ENCODE measurements around the gene MCOLN2. TPM values are rescaled to one million over a fixed set of nuclear protein-coding genes. Genes with fewer than 3 reads are reported as not detected.
"Not testable (repeated sequence)": the region's sequence is repeated elsewhere in the genome, so short reads cannot be mapped to it uniquely, and the experiment has no call there.

Gene MCOLN2
- total RNA-seq, 1 donor from 2014 or later, result 0.96 TPM

DNA sequence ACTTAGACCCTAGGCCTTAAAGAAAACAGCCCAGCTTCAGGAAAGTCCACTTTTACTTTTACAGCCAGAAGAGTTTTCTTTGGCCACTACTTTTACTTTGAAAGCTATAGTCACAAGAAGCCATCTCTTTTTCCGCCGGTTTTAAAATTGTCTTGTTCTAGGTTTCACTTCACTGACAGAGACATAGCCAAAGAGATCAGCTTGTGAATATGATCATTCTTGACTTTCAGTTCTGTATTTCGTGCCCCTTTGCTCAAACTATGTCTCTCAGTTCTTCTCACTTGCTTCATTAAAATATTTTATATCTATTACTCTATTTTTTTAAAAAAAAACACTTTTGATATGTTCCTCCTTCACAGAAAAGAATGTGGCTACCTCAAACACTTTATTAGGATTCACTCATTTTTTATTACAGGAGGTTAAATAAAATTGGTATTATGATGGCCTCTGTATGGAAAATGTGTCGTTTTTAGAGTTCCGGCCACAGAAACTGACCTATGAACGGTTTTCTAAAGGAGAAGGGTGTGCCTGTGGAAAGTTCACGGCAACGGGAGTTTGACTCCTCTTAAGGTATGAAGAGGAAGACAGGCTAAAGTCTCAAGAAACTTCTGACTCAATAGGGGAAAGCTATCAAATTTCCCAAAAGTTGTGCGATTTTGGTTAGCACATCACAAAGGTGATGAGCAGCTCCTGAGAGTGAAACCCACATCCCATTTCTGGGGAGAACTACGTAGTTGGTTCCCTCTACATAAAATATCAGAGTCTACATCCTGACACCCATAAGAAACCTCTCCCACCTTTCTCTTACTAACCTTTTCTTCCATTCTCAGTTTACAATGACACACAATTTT, 1.2 kb downstream of the MCOLN2 start:
- TF ChIP-seq, protein P1, sequence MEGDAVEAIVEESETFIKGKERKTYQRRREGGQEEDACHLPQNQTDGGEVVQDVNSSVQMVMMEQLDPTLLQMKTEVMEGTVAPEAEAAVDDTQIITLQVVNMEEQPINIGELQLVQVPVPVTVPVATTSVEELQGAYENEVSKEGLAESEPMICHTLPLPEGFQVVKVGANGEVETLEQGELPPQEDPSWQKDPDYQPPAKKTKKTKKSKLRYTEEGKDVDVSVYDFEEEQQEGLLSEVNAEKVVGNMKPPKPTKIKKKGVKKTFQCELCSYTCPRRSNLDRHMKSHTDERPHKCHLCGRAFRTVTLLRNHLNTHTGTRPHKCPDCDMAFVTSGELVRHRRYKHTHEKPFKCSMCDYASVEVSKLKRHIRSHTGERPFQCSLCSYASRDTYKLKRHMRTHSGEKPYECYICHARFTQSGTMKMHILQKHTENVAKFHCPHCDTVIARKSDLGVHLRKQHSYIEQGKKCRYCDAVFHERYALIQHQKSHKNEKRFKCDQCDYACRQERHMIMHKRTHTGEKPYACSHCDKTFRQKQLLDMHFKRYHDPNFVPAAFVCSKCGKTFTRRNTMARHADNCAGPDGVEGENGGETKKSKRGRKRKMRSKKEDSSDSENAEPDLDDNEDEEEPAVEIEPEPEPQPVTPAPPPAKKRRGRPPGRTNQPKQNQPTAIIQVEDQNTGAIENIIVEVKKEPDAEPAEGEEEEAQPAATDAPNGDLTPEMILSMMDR (IDR thresholded peaks at IDR 0.05; ENCODE audit: unreplicated experiment), result no peak
- peaks cover 8% of the 10 kb centered on the region for H3K4me1 Mint-ChIP-seq
- peak overlapping the region; percentile 18 for H3K4me3 Mint-ChIP-seq

DNA sequence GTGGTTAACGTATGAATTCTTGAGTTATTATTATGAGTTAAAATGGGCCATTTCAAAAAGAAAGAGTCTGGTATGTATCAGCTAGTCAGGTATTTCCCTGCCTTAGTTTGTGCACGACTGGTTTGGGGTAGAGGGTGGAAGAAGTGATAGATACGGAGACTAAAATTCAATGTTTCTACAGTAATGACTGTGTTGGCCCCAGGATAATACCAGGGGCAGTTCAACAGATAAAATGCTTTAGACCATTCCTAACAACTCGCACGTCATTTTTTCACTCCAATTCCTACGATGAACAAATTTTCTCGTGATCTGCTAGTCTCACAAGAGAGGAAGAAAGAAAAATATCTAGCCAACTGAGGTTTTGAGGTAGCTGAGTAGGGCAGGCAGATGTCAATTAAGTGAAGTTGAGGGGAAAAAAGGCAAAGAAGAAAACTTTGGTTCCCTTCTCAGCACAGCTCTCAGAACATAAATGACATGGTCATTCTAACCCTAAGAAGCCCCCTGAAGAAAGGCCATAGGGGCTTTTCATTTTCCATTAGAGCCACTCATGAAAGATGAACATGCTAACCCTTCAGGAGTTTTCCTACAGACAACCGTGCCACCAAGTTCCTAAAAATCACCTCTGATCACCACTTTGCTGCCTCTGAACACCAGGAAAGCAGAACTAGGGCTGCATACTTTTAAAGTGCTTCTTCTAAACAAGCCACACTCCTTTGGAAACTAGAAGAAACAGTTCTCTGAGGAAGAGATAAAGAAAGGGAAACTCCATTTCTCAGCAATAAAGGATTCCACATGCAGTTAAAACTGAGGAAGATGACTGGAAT, 5.6 kb downstream of the MCOLN2 start:
- Mint-ChIP-seq H3K27me3 (ENCODE audit: low read depth) (peaks cover 39% of the 10 kb centered on the region), H3K4me1 (no peaks in the 10 kb centered on the region), H3K27ac (no peak overlapping the region), H3K9me3 (peaks cover 21% of the 10 kb centered on the region), H3K4me3 (no peak overlapping the region), H3K36me3 (peaks cover 2% of the 10 kb centered on the region)
- no peak for DNase-seq (ENCODE audit: low spot score in 2 of 2, unreplicated experiment in 2 of 2)
- TF ChIP-seq, protein P1 (IDR thresholded peaks at IDR 0.05; ENCODE audit: unreplicated experiment), result no peak

More for the DNA sequence above, 1.2 kb downstream of the MCOLN2 start:
- no peak overlapping the region for H3K27ac Mint-ChIP-seq
- peaks cover 72% of the 10 kb centered on the region for H3K27me3 Mint-ChIP-seq (ENCODE audit: low read depth)
- H3K9me3 Mint-ChIP-seq, result peaks cover 16% of the 10 kb centered on the region
- peaks cover 2% of the 10 kb centered on the region for H3K36me3 Mint-ChIP-seq
- DNase-seq (ENCODE audit: low spot score in 2 of 2, unreplicated experiment in 2 of 2), result no peak

DNA sequence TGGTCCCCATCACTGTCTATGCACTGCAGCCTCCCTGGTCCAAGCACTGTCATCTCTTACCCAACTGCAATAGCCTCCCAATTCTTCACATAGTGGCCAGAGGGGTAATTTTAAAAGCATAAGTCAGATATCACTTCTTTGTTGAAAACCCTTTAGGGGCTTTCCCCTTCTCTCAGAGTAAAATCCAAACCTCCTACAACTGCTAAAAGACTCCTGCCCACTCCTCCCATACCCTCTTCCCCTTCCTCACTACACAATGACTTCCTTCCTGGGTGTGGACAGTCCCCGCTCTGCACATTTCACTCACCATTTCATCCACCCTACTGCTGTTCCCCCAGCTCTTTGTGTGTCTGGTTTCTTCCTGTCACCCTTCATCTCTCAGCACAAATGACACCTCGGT, 8.3 kb downstream of the MCOLN2 start:
- peaks cover 15% of the 10 kb centered on the region for H3K9me3 Mint-ChIP-seq
- no peak for DNase-seq (ENCODE audit: low spot score in 2 of 2, unreplicated experiment in 2 of 2)
- H3K4me1 Mint-ChIP-seq, result no peaks in the 10 kb centered on the region
- TF ChIP-seq, protein P1 (IDR thresholded peaks at IDR 0.05; ENCODE audit: unreplicated experiment), result no peak
- no peak overlapping the region for H3K27ac Mint-ChIP-seq
- no peaks in the 10 kb centered on the region for H3K36me3 Mint-ChIP-seq
- no peak overlapping the region for H3K4me3 Mint-ChIP-seq
- H3K27me3 Mint-ChIP-seq (ENCODE audit: low read depth), result peaks cover 20% of the 10 kb centered on the region

DNA sequence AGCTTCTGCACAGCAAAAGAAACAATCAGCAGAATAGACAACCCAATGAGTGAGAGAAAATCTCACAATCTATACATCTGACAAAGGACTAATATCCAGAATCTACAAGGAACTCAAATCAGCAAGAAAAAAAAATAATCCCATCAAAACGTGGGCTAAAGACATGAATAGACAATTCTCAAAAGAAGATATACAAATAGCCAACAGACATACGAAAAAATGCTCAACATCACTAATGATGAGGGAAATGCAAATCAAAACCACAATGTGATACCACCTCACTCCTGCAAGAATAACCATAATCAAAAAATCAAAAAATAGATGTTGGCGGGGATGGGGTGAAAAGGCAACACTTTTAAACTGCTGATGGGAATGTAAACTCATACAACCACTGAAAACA, 10.4 kb downstream of the MCOLN2 start:
- not testable (repeated sequence) for H3K36me3 Mint-ChIP-seq; DNase-seq (ENCODE audit: low spot score in 2 of 2, unreplicated experiment in 2 of 2); H3K4me3 Mint-ChIP-seq; H3K27ac Mint-ChIP-seq; H3K9me3 Mint-ChIP-seq; H3K4me1 Mint-ChIP-seq
- peaks cover 10% of the 10 kb centered on the region for H3K27me3 Mint-ChIP-seq (ENCODE audit: low read depth)

DNA sequence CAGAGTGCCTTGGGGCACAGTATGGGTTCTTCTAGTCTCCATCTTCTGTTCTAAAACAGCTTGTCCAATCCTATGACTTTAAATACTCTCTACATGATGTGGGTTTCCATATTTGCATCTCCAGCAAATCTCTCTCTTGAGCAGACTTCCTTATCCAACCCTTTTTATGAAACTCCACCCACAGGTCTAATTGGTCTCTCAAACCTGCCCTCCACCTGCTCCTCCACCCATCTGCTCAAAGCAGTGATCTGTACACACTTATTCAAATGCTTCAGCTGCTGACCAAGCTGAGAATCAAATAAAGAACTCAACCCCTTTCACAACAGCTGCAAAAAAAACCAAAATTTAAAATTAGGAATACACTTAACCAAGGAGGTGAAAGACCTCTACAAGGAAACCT, 11.5 kb downstream of the MCOLN2 start:
- TF ChIP-seq, protein P1 (IDR thresholded peaks at IDR 0.05; ENCODE audit: unreplicated experiment), result no peak
- Mint-ChIP-seq H3K27ac (no peak overlapping the region), H3K9me3 (peaks cover 8% of the 10 kb centered on the region), H3K27me3 (ENCODE audit: low read depth) (peaks cover 6% of the 10 kb centered on the region), H3K36me3 (no peaks in the 10 kb centered on the region), H3K4me1 (no peaks in the 10 kb centered on the region), H3K4me3 (no peak overlapping the region)
- no peak for DNase-seq (ENCODE audit: low spot score in 2 of 2, unreplicated experiment in 2 of 2)

DNA sequence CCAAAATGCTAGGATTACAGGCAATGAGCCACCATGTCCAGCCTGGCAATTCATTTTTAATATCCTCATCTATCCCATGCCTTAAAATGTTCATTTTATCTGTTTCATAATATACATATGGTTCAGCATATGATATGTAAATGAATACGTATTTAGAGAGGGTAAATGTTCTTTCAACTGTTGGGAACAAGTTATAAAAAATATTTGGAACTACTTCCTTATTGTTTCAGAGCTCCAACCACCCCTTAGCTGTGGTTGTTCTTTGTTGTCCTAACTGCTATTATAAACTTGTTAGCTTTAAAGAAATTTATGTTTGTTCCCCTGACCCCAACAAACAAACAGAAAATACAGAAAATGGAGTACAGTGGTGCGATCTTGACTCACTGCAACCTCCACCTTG, 14.5 kb downstream of the MCOLN2 start:
- no peak for DNase-seq (ENCODE audit: low spot score in 2 of 2, unreplicated experiment in 2 of 2)
- Mint-ChIP-seq H3K9me3 (peaks cover 27% of the 10 kb centered on the region), H3K27me3 (ENCODE audit: low read depth) (peaks cover 3% of the 10 kb centered on the region)

More for the DNA sequence above, 14.5 kb downstream of the MCOLN2 start:
- Mint-ChIP-seq H3K36me3 (peaks cover 2% of the 10 kb centered on the region), H3K27ac (no peak overlapping the region), H3K4me3 (no peak overlapping the region), H3K4me1 (no peaks in the 10 kb centered on the region)
- TF ChIP-seq, protein P1 (IDR thresholded peaks at IDR 0.05; ENCODE audit: unreplicated experiment), result no peak
